ENCODE results near the gene TRUB2. TPM values are rescaled to one million over a fixed set of nuclear protein-coding genes. Genes with fewer than 3 reads are reported as not detected.

TRUB2 gene
- total RNA-seq, 1 donor from 2014 or later: 10.2 TPM

DNA sequence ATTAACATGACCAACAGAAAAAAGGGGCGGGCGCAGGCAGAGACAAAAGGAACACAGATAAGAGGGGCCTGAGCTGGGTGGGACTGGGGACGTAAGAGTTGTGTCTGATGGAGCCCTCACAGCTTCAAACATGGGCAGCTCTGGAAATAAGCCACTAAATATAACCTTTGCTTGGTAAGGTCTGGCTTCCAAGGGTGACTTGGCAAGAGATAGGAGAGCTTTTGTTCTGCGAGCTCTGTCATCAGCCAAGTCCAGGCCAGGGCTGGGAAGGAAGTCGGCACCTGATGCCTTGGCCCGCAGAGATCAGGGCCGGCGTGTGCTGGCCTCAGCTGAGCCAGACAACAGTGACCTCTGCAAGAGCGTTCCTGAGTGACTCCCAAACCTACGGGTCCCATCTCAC is 11.8 kb downstream of the TRUB2 start:
- intact Hi-C loops (cut with DNase I): no loop called here
- Histone ChIP-seq H3K27ac (no peak overlapping the region), H3K4me3 (no peak overlapping the region), H3K4me1 (no peaks in the 10 kb centered on the region), H3K27me3 (no peaks in the 10 kb centered on the region), H3K9me3 (no peaks in the 10 kb centered on the region), H3K36me3 (peaks cover 45 to 64% of the 10 kb centered on the region in 2 donors)
- TF ChIP-seq, protein P1, sequence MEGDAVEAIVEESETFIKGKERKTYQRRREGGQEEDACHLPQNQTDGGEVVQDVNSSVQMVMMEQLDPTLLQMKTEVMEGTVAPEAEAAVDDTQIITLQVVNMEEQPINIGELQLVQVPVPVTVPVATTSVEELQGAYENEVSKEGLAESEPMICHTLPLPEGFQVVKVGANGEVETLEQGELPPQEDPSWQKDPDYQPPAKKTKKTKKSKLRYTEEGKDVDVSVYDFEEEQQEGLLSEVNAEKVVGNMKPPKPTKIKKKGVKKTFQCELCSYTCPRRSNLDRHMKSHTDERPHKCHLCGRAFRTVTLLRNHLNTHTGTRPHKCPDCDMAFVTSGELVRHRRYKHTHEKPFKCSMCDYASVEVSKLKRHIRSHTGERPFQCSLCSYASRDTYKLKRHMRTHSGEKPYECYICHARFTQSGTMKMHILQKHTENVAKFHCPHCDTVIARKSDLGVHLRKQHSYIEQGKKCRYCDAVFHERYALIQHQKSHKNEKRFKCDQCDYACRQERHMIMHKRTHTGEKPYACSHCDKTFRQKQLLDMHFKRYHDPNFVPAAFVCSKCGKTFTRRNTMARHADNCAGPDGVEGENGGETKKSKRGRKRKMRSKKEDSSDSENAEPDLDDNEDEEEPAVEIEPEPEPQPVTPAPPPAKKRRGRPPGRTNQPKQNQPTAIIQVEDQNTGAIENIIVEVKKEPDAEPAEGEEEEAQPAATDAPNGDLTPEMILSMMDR (IDR thresholded peaks at IDR 0.05): no peak
- no peak for DNase-seq (ENCODE audit: low spot score in 2 of 2)

DNA sequence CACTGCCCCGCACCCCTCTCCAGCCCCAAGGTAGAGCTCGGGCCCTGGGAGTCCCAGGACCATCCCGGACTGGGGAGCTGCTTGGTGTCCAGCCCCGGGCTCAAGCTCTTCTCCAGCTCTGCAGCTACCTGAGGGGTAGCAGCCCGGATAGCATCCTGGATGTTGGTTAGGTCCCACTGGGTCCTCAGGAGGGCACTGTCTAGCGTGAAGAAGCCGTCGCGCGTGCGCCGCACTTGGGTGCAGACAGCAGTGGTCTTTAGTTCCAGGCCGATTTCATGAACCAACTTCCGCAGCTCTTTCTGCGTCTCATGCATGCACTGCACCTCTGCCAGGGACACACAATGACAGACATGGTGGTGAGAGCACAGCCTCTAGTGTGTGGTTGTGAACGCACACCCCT is 12.7 kb downstream of the TRUB2 start:
- H3K27me3 ChIP-seq: no peaks in the 10 kb centered on the region
- H3K27ac ChIP-seq: no peak overlapping the region
- H3K4me1 ChIP-seq: no peaks in the 10 kb centered on the region
- H3K36me3 ChIP-seq: peaks cover 41 to 58% of the 10 kb centered on the region in 2 donors
- TF ChIP-seq, protein P1 (IDR thresholded peaks at IDR 0.05): no peak
- DNase-seq (ENCODE audit: low spot score in 2 of 2): no peak
- intact Hi-C loops (cut with DNase I): no loop called here
- no peaks in the 10 kb centered on the region for H3K9me3 ChIP-seq
- H3K4me3 ChIP-seq: no peak overlapping the region

DNA sequence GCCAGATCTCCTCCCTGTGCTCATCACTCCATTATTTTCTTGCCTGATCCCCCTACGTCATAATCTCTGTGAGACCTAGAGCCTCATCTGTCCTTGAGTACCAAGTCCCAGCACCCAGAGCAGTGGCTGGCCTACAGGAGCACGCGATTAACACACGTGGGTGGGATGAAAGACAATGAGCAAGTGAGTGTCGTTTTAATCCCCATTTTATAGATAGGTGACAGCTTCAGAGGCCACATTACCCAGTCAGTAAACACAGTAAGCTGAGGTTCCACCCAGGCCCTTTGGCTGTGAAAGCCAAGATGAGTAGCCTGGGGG is 17.3 kb downstream of the TRUB2 start:
- Histone ChIP-seq H3K4me3 (no peak overlapping the region), H3K9me3 (no peaks in the 10 kb centered on the region), H3K36me3 (peaks cover 10 to 20% of the 10 kb centered on the region in 2 donors), H3K4me1 (no peaks in the 10 kb centered on the region), H3K27ac (no peak overlapping the region), H3K27me3 (no peaks in the 10 kb centered on the region)
- intact Hi-C loops (cut with DNase I): no loop called here
- no peak for DNase-seq (ENCODE audit: low spot score in 2 of 2)
- TF ChIP-seq, protein P1 (IDR thresholded peaks at IDR 0.05): no peak

DNA sequence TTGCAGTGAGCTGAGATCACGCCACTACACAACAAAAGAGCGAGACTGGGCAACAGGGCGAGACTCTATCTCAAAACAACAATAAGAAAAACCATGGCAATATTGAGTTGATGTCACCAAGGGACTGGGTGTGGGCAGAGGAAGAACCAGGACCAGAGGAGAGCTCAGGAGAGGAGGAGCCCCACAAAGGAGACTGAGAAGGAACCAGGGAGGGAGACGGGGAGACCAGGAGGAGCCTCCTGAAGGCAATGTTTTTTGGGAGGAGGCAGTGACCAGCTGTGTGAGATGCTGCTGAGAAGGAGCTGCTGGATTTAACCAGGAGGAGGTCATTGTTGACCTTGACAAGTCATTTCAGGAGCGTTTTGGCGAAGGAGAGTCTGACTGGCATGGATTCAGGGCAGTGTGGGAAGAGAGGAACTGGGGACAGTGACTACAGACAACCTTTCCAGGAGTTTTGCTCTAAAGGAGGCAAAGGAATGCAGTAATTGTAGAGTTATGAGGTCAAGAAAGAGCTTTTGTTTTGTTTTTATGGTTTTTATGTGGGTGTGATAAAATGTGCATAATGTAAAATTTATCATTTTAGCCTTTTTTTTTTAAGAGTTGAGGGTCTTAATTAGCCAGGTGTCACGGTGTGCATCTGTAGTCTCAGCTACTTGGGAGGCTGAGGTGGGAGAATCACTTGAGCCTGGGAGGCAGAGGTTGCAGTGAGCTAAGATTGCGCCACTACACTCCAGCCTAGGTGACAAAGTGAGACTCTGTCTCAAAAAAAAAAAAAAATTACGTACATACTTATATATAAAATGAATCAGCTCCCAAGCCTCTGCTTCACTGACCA is 17.9 kb downstream of the TRUB2 start:
- no peaks in the 10 kb centered on the region for H3K9me3 ChIP-seq
- DNase-seq (ENCODE audit: low spot score in 2 of 2): no peak
- H3K36me3 ChIP-seq: peaks cover 4 to 14% of the 10 kb centered on the region in 2 donors
- no peak overlapping the region for H3K4me3 ChIP-seq
- H3K4me1 ChIP-seq: no peaks in the 10 kb centered on the region
- no peaks in the 10 kb centered on the region for H3K27me3 ChIP-seq
- H3K27ac ChIP-seq: no peak overlapping the region
- TF ChIP-seq, protein P1 (IDR thresholded peaks at IDR 0.05): no peak
- intact Hi-C loops (cut with DNase I): no loop called here

DNA sequence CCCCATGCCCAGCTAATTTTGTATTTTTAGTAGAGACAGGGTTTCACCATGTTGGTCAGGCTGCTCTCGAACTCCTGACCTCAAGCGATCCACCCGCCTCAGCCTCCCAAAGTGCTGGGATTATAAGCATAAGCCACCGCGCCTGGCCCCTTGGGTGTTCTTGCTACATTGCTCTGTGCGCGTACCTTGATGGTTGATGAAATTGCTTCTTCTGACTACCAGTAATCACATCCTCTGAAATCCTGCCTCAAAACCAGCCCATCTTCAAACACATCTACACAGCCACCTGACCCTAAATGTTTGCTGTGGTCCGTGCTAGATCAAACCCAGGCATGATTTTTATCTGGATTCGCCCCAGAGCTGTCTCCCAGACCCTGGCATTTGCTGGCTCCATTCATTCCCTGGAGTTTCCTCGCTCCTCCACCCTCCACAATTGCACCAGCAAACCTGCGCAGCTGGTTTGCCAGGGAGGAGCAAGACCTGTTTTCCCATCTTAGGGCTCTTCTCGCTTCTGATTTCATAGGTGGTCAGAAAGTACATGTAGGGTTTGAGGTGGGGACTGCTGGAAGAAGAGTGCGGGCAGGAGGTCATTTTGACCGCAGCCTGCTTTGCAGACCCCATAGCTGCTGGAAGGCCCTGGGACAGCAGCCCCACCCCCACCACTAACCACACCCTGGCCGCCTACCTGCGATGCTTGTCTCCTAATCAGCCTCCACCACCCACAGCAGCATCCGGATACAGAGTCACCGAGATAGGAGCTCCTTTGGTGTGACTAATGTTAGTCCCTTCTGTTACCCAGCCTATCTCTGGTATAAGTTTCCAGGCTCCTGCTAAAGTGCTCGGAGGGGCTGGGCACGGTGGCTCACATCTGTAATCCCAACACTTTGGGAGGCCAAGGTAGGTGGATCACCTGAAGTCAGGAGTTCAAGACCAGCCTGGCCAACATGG is 23.4 kb downstream of the TRUB2 start:
- Histone ChIP-seq H3K9me3 (no peaks in the 10 kb centered on the region), H3K27ac (no peak overlapping the region), H3K36me3 (no peaks in the 10 kb centered on the region), H3K27me3 (no peaks in the 10 kb centered on the region), H3K4me1 (no peaks in the 10 kb centered on the region), H3K4me3 (no peak overlapping the region)
- TF ChIP-seq, protein P1 (IDR thresholded peaks at IDR 0.05): no peak
- no peak for DNase-seq (ENCODE audit: low spot score in 2 of 2)
- intact Hi-C loops (cut with DNase I): no loop called here

Data from ascending aorta (tissue), 2 donors.